ENCODE measurements around the gene NR6A1.

The NR6A1 gene

DNA sequence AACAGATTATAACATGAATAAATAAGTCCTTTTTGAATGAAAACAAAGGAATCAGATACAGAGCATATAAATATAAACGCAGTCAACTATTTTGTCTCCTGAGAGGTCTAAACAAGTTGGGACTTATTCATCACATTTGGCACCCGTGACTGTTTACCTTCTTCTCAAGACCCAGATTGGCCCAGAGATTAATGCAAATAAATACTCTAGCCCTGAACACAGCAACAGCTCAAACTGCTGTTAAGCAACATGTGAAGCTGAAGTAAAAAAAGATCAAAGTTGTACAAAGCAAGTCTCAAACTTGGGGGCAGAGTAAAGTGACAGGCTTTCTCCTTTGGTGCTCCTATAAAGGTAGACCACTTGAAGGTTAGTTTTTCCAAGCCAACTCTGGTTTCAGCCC lies 168.9 kb downstream of the NR6A1 start:
- in situ Hi-C loops (cut with MboI; ENCODE audit: low pct_unique_long_range_greater_than_20kb, low sequenced_read_pairs, unreplicated experiment) = no loop called here
- DNase-seq (ENCODE audit: low spot score) = no peak
- TF ChIP-seq, protein P1, sequence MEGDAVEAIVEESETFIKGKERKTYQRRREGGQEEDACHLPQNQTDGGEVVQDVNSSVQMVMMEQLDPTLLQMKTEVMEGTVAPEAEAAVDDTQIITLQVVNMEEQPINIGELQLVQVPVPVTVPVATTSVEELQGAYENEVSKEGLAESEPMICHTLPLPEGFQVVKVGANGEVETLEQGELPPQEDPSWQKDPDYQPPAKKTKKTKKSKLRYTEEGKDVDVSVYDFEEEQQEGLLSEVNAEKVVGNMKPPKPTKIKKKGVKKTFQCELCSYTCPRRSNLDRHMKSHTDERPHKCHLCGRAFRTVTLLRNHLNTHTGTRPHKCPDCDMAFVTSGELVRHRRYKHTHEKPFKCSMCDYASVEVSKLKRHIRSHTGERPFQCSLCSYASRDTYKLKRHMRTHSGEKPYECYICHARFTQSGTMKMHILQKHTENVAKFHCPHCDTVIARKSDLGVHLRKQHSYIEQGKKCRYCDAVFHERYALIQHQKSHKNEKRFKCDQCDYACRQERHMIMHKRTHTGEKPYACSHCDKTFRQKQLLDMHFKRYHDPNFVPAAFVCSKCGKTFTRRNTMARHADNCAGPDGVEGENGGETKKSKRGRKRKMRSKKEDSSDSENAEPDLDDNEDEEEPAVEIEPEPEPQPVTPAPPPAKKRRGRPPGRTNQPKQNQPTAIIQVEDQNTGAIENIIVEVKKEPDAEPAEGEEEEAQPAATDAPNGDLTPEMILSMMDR (IDR thresholded peaks at IDR 0.05; ENCODE audit: extremely low read depth, insufficient read depth, missing control alignments) = no peak

DNA sequence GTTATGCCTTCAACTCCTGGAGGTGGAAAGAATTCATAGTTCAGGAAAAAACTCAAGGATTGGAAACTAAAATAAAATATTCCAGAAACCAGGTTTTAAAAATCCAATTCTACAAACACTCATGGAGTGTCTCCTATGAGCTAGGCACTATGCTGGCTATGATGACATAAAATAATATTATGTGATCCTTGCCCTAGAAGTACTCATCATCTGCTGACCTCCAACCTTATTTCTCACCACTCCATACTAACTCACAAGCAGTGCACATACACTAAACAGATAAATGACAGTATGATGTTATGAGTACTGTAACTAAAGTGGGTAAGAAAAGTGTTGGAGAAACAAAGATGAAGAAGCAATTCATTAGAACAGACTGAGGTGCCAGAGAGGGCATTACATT lies 170.7 kb downstream of the NR6A1 start:
- in situ Hi-C loops (cut with MboI; ENCODE audit: low pct_unique_long_range_greater_than_20kb, low sequenced_read_pairs, unreplicated experiment) = no loop called here
- TF ChIP-seq, protein P1 (IDR thresholded peaks at IDR 0.05; ENCODE audit: extremely low read depth, insufficient read depth, missing control alignments) = no peak
- DNase-seq (ENCODE audit: low spot score) = no peak

DNA sequence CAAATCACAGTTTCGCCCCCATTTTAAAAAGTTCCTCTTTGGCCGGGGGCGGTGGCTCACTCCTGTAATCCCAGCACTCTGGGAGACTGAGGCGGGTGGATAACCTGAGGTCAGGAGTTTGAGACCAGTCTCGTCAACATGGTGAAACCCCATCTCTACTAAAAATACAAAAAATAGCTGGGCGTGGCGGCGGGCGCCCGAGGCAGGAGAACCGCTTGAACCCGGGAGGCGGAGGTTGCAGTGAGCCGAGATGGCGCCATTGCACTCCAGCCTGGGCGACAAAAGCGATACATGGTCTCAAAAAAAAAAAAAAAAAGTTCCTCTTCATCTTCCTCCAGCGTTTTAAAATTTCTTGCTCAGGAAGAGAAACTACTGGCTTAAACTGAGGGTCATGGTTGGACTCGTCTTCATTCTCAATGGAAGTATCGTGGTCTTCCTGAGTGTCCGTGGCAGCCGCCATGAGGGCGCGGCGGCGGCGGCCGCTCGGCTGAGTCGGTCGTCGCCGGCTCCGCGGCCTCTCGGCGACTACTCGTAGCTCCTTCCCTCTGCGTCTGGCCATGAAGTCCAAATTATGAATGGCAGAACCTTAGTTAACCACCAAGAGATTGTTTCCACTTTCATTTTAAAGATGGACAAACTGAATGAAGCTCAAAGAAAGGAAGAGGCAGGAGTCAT lies 171.9 kb downstream of the NR6A1 start:
- no peak for DNase-seq (ENCODE audit: low spot score)
- in situ Hi-C loops (cut with MboI; ENCODE audit: low pct_unique_long_range_greater_than_20kb, low sequenced_read_pairs, unreplicated experiment) = no loop called here
- TF ChIP-seq, protein P1 (IDR thresholded peaks at IDR 0.05; ENCODE audit: extremely low read depth, insufficient read depth, missing control alignments) = no peak

DNA sequence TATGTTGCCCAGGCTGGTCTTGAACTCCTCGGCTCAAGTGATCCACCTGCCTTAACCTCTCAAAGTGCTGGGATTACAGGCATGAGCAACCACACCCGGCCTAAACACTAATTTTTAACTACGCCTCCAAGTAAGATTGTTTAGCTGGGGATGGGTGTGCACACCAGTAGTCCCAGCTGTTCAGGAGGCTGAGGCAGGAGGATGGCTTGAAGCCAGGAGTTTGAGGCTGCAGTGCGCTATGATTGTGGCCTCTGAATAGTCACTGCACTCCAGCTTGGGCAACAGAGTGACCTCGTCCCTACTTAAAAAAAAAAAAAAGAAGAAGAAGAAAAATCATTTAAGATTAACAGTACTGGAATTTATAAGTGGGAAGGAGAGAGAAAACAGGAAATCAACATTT lies 173.1 kb downstream of the NR6A1 start:
- TF ChIP-seq, protein P1 (IDR thresholded peaks at IDR 0.05; ENCODE audit: extremely low read depth, insufficient read depth, missing control alignments) = no peak
- in situ Hi-C loops (cut with MboI; ENCODE audit: low pct_unique_long_range_greater_than_20kb, low sequenced_read_pairs, unreplicated experiment) = no loop called here
- no peak for DNase-seq (ENCODE audit: low spot score)

DNA sequence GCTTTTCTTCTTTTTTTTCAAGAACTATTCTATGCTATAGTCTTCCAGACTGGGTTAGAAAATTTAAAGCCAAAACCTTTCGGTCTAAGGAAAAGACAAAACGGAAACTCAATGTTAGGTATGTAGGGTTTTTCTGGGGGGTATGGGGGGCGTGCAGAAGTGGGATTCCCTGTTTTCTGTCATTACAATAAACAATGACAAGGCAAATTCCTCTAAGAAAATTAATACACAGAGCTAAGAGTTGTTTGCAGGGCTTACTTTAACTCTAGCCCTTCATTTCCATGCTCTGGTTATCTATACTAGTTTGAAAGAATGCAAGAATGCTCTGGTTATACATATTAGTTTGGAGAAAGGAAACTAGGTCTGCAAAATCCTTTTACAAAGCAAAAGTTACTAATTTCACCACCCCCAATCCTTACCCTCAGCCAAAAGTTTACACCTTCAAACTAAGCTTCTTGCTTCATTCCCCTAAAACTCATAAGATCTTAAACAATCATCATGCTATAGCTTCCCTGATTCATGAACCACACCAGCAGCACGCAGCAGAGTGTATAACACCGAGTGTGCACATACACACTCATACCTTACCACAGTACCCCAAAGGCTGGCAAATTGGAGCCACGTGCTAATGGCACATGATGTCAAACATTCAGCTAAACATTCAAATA lies 174.8 kb downstream of the NR6A1 start:
- in situ Hi-C loops (cut with MboI; ENCODE audit: low pct_unique_long_range_greater_than_20kb, low sequenced_read_pairs, unreplicated experiment) = no loop called here
- no peak for DNase-seq (ENCODE audit: low spot score)
- TF ChIP-seq, protein P1 (IDR thresholded peaks at IDR 0.05; ENCODE audit: extremely low read depth, insufficient read depth, missing control alignments) = no peak

DNA sequence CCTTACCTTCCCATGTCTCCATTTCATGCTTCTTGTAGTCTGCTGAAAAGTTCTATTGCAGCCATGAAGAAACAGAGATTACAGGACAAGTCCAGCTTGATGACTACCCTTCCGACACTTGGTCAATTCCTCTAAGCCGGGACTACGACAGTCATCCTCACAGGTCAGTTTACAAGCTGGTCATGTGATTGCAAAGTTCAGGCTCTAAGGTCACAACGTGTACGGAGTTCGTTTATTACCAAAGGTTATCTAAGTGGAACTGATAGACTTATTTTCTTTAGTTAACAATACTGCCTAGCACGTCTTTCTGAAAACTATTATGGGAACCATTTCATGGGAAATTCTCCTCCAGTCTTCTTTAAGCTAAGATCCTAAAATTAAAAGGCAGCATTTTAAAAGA lies 175.4 kb downstream of the NR6A1 start:
- TF ChIP-seq, protein P1 (IDR thresholded peaks at IDR 0.05; ENCODE audit: extremely low read depth, insufficient read depth, missing control alignments) = no peak
- in situ Hi-C loops (cut with MboI; ENCODE audit: low pct_unique_long_range_greater_than_20kb, low sequenced_read_pairs, unreplicated experiment) = no loop called here
- no peak for DNase-seq (ENCODE audit: low spot score)

All from GM13977 (cell line).